ENCODE data around the gene SARS1.

The SARS1 gene

GRCh38 chr1:109263597-109264378 lies 50.1 kb downstream of the SARS1 start:
- H3K27ac ChIP-seq: no peak overlapping the region
- peak; percentile 97 for TF ChIP-seq CTCF (IDR thresholded peaks at IDR 0.05)
- H3K4me1 ChIP-seq (ENCODE audit: control insufficient read depth in 1 of 2, insufficient read depth in 1 of 2, low read depth in 1 of 2, low read length in 1 of 2): peaks cover 0 to 5% of the 10 kb centered on the region in 2 experiments
- no peaks in the 10 kb centered on the region for H3K9me3 ChIP-seq
- no peak overlapping the region for H3K4me3 ChIP-seq (ENCODE audit: low read depth in 1 of 2, low read length in 1 of 2)
- H3K36me3 ChIP-seq: no peaks in the 10 kb centered on the region
- peaks cover 10% of the 10 kb centered on the region for H3K27me3 ChIP-seq

- Histone ChIP-seq H3K4me1 (ENCODE audit: control insufficient read depth in 1 of 2, insufficient read depth in 1 of 2, low read depth in 1 of 2, low read length in 1 of 2) (peaks cover 0 to 5% of the 10 kb centered on the region in 2 experiments), H3K4me3 (ENCODE audit: low read depth in 1 of 2, low read length in 1 of 2) (no peak overlapping the region), H3K9me3 (no peaks in the 10 kb centered on the region), H3K36me3 (no peaks in the 10 kb centered on the region), H3K27ac (no peak overlapping the region), H3K27me3 (peaks cover 10% of the 10 kb centered on the region)
- no peak for TF ChIP-seq CTCF (IDR thresholded peaks at IDR 0.05)
Measured at GRCh38 chr1:109264379-109264755, 50.6 kb downstream of the SARS1 start.

- Histone ChIP-seq H3K27me3 (peaks cover 10% of the 10 kb centered on the region), H3K9me3 (no peaks in the 10 kb centered on the region), H3K4me1 (ENCODE audit: control insufficient read depth in 1 of 2, insufficient read depth in 1 of 2, low read depth in 1 of 2, low read length in 1 of 2) (peaks cover 0 to 5% of the 10 kb centered on the region in 2 experiments), H3K27ac (no peak overlapping the region), H3K4me3 (ENCODE audit: low read depth in 1 of 2, low read length in 1 of 2) (no peak overlapping the region), H3K36me3 (no peaks in the 10 kb centered on the region)
- TF ChIP-seq CTCF (IDR thresholded peaks at IDR 0.05): no peak
Measured at GRCh38 chr1:109265016-109265415, 51.3 kb downstream of the SARS1 start.

GRCh38 chr1:109265741-109266330 lies 52.1 kb downstream of the SARS1 start:
- H3K4me3 ChIP-seq (ENCODE audit: low read depth in 1 of 2, low read length in 1 of 2): no peak overlapping the region
- peaks cover 0 to 5% of the 10 kb centered on the region in 2 experiments for H3K4me1 ChIP-seq (ENCODE audit: control insufficient read depth in 1 of 2, insufficient read depth in 1 of 2, low read depth in 1 of 2, low read length in 1 of 2)
- H3K36me3 ChIP-seq: no peaks in the 10 kb centered on the region
- no peaks in the 10 kb centered on the region for H3K9me3 ChIP-seq
- peaks cover 10% of the 10 kb centered on the region for H3K27me3 ChIP-seq
- no peak for TF ChIP-seq CTCF (IDR thresholded peaks at IDR 0.05)
- H3K27ac ChIP-seq: no peak overlapping the region

- Histone ChIP-seq H3K36me3 (no peaks in the 10 kb centered on the region), H3K9me3 (no peaks in the 10 kb centered on the region), H3K4me3 (ENCODE audit: low read depth in 1 of 2, low read length in 1 of 2) (no peak overlapping the region), H3K4me1 (ENCODE audit: control insufficient read depth in 1 of 2, insufficient read depth in 1 of 2, low read depth in 1 of 2, low read length in 1 of 2) (peaks cover 0 to 5% of the 10 kb centered on the region in 2 experiments), H3K27ac (no peak overlapping the region), H3K27me3 (peaks cover 10% of the 10 kb centered on the region)
- TF ChIP-seq CTCF (IDR thresholded peaks at IDR 0.05): no peak
Measured at GRCh38 chr1:109266965-109267364, 53.2 kb downstream of the SARS1 start.
